WTC11 (cell line): Measurements from ENCODE around the gene SDK2.

Experiments
- ARID4B ChIP-seq: sonication (generic); formaldehyde crosslinking; IDR thresholded peaks from 2 replicates; pipeline ENCODE4 v1.8.0; 2023; ENCODE audit warnings: missing genetic modification reagents, mild to moderate bottlenecking, borderline replicate concordance
- ESRRA ChIP-seq: sonication (generic); formaldehyde crosslinking; IDR thresholded peaks from 2 replicates; pipeline ENCODE4 v1.8.1; 2022; ENCODE audit warnings: mild to moderate bottlenecking, missing genetic modification reagents, borderline replicate concordance
- MAX ChIP-seq: sonication (generic); formaldehyde crosslinking; IDR thresholded peaks from 2 replicates; pipeline ENCODE4 v1.8.0; 2022; ENCODE audit warnings: mild to moderate bottlenecking, missing genetic modification reagents
- SMAD4 ChIP-seq: sonication (generic); formaldehyde crosslinking; IDR thresholded peaks from 2 replicates; pipeline ENCODE4 v1.8.0; 2022; ENCODE audit warnings: mild to moderate bottlenecking, missing genetic modification reagents
- TCF7 ChIP-seq: sonication (generic); formaldehyde crosslinking; IDR thresholded peaks from 2 replicates; pipeline ENCODE4 v1.8.0; 2022; ENCODE audit warnings: mild to moderate bottlenecking, low read depth, missing genetic modification reagents, moderate library complexity
- TEAD1 ChIP-seq: sonication (generic); formaldehyde crosslinking; IDR thresholded peaks from 2 replicates; pipeline ENCODE4 v1.8.0; 2022; ENCODE audit warnings: mild to moderate bottlenecking, missing genetic modification reagents
- ZNF121 ChIP-seq: sonication (generic); formaldehyde crosslinking; IDR thresholded peaks from 2 replicates; pipeline ENCODE4 v1.8.0; 2023; ENCODE audit warnings: missing genetic modification reagents
- ZSCAN18 ChIP-seq: fragments of 250-450 bp; sonication (Bioruptor Pico); IDR thresholded peaks from 2 replicates; pipeline ENCODE4 v2.1.2; 2022; ENCODE audit warnings: mild to moderate bottlenecking, moderate library complexity
- TF ChIP-seq, protein P1 (sequence below): fragments of 200-600 bp; IDR thresholded peaks from 2 replicates; pipeline ENCODE4 v1.8.0; 2022; ENCODE audit warnings: antibody characterized with exemption

- TF ChIP-seq, protein P1, sequence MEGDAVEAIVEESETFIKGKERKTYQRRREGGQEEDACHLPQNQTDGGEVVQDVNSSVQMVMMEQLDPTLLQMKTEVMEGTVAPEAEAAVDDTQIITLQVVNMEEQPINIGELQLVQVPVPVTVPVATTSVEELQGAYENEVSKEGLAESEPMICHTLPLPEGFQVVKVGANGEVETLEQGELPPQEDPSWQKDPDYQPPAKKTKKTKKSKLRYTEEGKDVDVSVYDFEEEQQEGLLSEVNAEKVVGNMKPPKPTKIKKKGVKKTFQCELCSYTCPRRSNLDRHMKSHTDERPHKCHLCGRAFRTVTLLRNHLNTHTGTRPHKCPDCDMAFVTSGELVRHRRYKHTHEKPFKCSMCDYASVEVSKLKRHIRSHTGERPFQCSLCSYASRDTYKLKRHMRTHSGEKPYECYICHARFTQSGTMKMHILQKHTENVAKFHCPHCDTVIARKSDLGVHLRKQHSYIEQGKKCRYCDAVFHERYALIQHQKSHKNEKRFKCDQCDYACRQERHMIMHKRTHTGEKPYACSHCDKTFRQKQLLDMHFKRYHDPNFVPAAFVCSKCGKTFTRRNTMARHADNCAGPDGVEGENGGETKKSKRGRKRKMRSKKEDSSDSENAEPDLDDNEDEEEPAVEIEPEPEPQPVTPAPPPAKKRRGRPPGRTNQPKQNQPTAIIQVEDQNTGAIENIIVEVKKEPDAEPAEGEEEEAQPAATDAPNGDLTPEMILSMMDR: no peak
- TF ChIP-seq MAX (CRISPR knock-in tag) (no peak), ZNF121 (CRISPR knock-in tag) (no peak), ARID4B (CRISPR knock-in tag) (no peak), ESRRA (CRISPR knock-in tag) (no peak), SMAD4 (CRISPR knock-in tag) (no peak), TEAD1 (CRISPR knock-in tag) (no peak), ZSCAN18 (CRISPR knock-in tag) (no peak), TCF7 (CRISPR knock-in tag) (no peak)
Measured at GRCh38 chr17:73324160-73324475, 320.1 kb downstream of the SDK2 start.
